NOMO-1 (cell line): ENCODE results near the gene GAB2.

ENCODE experiments used
- DNase-seq, 2 experiments: peaks; one replicate each; lab custom pipeline; 2025; ENCODE audit not compliant: unreplicated experiment in 2 of 2; lab: John Stamatoyannopoulos, UW

Gene GAB2

DNA sequence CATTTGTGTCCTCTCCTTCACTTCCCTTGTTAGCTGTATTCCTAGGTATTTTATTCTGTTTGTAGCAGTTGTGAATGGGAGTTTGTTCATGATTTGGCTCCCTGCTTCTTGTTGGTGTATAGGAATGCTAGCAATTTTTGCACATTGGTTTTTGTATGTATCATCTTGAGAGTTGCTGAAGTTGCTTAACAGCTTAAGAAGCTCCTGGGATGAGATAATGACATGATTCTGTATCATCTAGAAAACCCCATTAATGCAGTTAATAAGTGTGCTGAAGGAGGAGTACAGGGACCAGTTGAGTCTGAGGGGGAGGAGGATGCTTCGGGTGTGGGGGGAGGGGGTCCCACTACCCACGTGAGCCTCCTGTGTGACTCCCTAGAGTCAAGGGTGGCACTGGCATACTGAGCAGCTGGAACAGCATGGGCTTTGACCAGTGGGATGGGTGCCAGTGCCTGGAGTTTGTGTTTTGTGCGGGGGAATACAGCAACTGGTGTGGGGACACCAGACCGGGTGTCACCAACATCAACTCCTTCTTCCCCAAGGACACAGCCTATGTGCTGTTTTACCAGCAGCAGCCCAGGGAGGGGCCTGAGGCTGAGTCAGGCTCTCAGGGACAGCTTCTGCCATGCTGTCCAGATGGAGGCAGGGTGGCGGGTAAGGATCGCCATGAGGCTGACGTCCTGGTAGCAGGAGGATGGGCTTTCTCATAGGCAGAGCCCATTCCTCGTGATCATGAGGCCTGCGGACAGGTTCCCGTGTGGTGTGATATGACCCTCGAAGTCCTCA, 204.8 kb downstream of the GAB2 start:
- no peak for DNase-seq

DNA sequence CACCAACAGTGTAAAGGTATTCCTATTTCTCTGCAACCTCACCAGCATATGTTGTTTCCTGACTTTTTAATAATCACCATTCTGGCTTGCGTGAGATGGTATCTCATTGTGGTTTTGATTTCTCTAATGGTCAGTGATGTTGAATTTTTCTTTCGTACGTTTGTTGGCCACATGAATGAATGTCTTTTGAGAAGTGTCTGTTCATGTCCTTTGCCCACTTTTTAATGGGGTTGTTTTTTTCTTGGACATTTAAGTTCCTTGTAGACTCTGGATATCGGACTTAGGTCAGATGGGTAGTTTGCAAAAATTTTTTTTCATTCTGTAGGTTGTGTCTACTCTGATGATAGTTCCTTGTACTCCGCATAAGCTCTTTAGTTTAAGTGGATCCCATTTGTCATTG, 206.1 kb downstream of the GAB2 start:
- DNase-seq: no peak

DNA sequence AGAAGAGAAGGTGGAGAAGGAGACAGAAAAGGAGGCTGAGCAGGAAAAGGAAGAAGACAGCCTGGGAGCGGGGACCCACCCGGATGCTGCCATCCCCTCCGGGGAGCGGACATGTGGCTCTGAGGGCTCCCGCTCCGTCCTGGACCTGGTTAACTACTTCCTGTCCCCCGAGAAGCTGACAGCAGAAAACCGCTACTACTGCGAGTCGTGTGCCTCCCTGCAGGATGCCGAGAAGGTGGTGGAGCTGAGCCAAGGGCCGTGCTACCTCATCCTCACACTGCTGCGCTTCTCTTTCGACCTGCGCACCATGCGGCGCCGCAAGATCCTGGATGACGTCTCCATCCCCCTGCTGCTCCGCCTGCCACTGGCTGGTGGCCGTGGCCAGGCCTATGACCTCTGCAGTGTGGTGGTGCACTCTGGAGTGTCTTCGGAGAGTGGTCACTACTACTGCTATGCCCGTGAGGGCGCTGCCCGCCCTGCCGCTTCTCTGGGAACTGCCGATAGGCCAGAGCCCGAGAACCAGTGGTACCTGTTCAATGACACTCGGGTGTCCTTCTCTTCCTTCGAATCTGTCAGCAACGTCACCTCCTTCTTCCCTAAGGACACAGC, 207.5 kb downstream of the GAB2 start:
- no peak for DNase-seq

DNA sequence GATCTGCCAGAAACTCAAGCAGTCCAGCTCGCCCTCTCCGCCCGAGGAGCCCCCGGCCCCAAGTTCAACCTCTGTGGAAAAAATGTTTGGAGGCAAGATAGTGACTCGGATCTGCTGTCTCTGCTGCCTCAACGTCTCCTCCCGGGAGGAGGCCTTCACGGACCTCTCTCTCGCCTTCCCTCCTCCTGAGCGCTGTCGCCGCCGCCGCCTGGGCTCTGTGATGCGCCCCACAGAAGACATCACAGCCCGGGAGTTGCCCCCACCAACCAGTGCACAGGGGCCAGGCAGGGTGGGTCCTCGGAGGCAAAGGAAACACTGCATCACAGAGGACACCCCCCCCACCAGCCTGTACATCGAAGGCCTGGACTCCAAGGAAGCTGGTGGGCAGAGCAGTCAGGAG, 208.1 kb downstream of the GAB2 start:
- DNase-seq: no peak

DNA sequence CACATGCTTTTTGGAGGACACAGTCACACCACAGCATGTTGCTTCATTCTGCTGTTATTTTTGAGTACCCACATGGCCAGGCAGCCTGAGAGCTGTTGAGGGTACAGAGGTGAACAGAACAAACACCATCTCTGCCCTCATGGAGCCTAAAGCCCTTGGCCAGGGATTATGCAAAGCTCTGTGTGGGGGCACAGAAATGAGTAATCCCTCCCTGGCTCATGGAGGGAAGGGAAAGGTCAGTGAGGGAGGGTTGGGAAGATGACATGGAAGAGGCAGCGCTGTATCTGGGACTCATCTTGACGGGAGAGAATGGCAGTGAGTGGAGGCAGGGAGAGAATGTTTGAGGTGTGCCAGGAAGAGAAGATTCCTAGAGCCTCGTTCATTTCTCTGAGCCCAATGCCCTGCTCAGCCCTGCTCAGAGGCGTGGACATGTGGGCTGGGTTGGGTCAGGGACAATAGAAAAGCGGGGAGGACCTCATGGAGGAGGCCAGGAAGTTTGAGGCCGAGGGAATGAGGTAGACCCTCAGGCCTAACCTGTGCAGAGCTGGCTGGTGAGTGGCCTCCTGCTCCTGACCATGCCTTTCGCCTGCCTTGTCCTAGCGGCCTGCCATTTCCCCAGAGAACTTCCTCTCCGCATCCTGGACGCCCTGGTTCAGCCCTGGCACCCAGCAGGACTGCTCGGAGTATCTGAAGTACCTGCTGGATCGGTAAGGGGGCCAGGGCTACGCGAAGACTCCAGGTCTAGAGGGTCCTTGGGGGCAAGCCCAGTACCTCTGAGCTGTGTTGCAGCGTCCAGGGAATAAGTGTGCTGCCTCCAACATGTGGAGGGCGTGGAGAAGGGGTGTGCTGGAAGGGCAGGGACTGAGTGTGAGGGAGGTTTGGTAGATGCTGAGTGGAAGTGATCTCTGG, 209.1 kb downstream of the GAB2 start:
- no peak for DNase-seq

DNA sequence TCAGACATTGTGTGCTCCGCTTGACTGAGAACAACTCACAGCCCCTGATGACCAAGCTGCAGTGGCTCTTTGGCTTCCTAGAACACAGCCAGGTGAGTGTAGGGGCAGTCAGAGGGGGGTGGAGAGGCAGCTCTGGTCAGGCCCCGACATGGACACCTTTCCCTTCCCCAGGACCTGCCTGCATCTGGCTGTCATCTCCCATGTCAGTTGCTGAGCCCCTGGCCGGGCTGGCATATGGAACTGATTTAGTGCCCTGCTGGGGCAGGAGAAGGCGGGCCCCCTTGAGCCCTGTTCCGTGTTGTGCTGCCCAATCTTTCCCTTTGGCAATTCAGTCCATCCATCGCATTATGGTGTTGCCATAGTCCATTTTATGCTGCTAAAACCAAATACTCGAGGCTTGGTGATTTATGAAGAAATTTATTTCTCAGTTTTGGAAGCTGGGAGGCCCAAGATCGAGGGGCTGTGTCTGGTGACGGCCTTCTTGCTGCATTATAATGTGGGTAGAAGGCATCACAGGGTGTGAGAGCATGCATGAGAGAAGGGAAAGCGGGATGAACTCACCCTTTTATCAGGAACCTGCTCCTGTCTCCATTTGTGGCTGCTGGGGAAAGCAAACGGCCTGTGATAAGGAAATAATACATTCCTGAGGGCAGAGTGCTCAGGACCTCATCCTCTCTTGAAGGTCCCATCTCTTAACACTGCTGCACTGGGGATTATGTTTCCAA, 209.9 kb downstream of the GAB2 start:
- DNase-seq: no peak

DNA sequence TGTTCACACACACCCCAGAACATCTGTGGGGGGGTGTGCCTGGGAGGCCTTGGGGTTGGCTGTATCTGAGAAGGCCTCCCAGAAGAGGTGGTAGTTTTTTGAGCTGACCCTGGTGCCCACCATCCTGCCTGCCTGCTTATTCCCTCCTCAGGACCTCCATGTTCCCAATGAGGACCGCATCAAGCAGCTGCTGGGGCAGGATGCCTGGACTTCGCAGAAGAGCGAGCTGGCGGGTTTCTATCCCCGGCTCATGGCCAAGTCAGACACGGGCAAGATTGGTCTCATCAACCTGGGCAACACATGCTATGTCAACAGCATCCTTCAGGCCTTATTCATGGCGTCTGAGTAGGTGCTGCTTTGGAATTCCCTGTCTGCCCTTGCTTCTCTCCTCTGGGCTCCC, 211.9 kb downstream of the GAB2 start:
- no peak for DNase-seq

DNA sequence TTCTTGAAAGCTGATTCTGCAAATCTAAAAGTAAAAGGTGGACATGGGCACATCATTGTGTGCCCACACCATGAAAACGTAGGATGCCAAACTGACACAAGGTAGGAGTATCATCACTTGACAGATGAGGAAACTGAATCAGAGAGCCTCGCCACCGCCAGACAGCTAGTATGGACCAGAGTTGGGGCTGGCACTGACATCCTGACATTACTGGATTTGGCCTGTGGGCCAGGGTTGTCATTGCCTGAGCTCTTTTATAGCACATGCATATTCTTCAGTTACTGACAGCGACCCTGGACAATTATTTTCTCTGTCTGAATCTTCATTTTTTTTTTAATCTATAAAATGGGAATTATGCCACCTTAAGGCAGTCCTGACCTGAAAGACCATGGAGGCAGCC, 212.4 kb downstream of the GAB2 start:
- no peak for DNase-seq

DNA sequence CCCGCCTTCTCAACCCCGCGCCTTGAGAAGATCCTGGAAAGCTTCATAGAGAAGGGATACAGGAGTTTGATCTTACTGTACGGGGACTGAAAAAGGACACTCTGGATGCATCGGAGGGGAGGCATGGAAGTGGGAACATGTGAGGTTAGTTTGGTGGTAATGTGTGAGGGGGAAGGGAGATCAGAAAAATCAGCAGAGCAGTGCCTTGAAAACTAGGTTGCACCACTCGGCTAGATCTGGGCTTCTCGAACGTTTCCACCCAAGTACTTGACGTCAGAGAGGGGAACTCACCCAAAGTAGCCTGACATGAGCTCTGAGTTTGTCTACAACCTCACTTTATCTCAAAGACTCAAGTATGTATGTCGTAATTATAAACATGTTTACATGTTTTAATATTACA, 214.4 kb downstream of the GAB2 start:
- no peak for DNase-seq

DNA sequence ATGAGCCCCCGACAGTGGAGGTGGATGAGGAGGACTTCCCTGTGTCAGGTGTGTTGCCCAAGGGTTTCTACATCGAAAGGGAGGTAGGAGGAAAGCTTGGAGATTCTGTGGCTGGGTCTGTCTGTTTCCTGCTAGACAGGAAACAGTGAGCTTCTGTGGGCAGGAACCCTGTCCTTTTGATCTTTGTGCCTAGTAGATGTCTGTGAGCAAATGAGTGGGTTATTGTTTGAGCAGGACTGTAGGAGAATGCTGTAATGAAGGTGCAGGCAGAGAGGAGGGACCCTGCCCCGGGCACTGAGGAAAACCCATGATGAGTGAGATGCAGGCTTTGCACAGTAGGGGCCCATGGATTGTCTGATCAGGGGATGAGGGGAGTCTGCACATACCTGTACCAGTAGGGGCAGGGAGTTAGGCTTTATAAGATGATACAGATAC, 214.9 kb downstream of the GAB2 start:
- no peak for DNase-seq

DNA sequence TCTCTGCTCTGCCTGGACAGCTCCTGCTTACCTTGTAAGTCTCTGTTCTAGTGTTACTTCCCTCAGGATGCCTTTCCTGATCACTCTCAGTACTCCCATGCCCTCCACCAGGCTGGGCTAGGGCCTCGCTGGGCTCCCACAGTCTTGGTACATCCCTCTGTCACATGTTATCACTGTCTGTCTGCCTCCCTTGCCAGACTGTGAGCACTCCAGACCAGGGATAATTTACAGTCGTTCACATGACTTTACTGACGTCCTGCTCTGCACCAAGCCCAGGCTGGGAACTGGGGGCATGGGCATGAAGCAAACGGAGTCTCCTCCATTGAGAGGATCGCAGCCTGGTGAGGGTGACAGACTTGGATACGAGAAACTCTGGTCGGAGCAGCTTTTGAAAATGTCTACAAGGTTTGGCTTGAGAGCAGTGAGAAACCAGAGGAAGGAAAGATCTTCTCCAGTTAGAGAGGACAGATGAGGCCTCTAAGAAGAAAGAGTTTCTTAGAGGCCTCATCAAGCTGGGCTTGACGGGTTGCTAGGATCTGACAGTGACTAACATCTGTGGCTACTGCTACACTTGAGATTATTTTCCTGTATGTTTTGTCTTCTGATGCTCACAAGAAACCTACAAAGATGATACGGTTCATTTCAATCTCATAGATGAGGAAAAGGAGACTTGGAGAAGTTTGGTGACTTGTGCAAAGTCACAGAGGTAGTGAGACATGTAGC, 216.4 kb downstream of the GAB2 start:
- no peak for DNase-seq

DNA sequence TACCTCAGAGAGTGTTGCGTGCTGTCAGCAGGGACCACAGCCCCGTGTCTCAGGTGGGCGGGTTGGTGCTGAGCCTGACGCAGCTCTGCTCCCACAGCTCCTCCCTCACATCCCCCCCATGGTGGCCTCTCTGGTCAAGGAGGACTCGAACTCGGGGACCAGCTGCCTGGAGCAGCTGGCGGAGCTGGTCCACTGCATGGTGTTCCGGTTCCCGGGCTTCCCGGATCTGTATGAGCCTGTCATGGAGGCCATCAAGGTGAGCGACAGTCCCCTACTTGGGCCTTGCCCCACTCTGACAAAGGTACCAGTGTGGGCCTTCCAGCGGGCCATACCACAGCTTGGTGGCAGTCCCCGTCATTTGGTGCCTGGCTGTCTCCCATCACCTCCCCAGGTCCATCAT, 217.1 kb downstream of the GAB2 start:
- no peak for DNase-seq

DNA sequence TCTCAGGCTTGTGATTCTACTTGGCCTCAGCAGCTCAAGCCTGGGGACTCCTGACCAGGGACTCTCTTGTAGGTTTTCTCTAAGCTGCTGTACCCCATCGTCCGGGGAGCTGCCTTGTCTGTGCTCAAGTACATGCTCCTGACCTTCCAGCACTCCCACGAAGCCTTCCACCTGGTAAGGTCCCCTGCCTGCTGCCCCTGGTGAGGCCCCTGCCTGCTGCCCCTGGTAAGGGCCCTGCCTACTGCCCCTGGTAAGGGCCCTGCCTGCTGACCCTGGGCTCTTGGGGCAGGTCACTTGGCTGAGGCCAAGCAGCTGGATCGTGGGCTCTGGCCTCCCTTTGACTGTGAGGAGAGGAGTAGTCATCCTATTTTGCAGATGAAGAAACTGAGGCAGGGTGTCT, 217.6 kb downstream of the GAB2 start:
- DNase-seq: no peak

DNA sequence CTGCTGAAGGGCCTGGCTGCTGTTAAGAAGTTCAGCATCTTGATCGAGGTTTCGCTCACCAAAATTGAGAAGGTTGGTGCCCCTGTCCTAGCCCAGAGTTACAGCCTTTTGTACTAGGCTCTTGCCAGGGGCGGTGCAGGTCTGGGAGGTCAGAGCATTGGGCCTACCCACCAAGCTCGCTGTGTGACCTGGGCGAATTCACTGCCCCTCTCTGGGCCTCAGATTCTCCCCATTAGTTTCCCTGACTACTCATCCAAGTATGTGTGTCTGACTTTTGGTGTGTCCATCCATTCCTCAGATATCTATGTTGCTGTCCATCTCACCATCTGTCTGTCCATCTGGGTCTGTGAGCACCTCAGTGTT, 218.0 kb downstream of the GAB2 start:
- no peak for DNase-seq

DNA sequence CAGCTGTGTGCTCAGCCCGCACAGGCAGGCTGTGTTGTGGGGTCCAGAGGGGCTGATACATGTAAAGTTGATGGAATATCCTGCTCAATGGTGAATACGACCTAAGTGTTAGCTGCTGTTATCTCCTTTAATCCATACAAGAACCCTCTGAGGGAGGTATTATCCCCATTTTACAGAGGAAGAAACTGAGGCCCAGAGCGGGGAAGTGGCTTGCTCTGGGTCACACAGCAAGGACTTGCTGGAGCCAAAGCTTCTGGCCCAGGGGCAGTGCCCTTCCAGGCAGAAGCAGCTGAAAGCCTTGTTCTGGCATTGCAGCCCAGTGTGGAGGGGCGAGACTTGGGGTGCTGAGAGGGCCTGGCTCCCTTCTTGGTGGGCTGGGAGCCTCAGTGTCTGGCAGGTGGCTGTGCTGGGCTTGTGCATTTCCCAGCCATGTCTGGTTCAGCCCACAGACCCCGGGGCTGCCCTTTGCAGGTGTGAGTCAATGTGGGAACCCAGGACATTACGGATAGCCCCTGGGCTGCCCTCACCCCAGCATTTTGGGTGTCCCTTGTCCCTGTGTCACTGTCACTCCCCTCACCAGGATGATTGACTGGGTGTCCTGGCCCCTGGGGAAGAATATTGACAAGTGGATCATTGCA, 218.5 kb downstream of the GAB2 start:
- no peak for DNase-seq

DNA sequence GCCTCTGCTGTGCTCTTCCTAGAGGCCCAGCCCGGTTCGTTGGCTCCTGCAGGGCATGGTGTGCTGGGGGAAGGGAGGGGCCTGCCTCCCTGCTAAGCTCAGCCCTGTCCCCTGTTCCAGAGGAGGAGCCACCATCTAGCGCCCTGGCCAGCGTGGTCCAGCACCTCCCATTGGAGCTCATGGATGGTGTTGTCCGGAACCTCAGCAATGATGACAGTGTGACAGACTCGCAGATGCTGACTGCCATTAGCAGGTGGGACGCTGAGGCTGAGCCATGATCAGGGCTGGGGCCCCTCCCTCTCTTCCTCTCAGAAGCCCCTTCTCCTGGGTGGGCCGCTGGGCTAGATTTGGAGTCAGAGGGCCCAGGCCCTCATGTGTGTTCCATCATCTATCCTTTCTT, 219.8 kb downstream of the GAB2 start:
- no peak for DNase-seq

DNA sequence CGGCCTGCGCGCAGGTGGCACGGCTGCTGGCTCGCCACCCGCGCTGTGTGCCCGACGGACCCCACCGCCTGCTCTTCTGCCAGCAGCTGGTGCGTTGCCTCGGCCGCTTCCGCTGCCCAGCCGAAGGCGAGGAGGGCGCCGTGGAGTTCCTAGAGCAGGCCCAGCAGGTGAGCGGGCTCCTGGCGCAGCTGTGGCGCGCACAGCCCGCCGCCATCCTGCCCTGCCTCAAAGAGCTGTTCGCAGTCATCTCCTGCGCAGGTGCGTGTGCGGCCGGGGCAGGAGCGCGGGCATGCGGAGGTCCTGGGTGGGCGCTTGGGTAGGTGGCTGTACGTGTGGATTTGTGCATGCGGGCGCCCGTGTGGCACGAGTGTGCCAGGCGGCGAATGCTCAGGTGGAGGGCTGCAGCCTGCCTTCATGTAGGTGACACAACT, 220.9 kb downstream of the GAB2 start:
- DNase-seq: no peak

DNA sequence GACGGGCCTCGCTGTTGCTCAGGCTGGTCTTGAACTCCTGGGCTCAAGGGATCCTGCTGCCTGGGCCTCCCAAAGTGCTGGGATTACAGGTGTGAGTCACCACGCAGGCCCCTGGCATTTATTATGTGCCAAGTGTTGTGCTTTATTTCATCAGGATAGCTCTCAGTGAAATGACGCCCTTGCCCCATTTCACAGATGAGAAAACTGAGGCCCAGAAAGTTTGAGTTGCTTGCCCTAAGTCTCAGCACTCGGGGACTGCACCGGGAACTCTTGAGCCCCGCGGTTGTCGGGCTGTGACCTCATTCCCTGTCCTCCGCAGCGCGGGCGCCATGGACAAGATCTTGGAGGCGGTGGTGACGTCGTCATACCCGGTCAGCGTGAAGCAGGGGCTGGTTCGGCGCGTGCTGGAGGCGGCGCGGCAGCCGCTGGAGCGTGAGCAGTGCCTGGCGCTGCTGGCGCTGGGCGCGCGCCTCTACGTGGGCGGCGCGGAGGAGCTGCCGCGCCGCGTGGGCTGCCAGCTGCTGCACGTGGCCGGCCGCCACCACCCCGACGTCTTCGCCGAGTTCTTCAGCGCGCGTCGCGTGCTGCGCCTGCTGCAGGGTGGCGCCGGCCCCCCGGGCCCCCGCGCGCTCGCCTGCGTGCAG, 221.6 kb downstream of the GAB2 start:
- DNase-seq: no peak

DNA sequence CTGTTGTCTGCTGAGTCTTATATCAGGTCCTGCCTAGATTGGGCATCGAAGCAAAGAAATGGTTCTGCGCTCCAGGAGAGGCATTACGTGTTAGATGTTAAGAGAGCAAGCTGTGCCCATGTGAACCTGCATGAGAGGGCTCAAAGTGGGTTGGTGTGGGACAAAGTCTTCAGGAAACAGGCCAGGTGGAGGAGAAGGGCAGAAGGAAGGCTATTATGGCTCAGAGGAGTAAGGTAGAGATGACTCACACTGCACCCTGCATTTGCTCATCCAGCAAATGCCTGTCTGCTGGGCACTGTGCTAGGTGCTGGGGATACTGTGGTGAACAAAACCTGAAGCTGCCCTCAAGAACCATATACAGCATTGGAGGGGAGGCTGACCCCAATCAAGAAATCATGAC, 223.1 kb downstream of the GAB2 start:
- no peak for DNase-seq
